Panc1 (cell line): ENCODE measurements around the gene KCNMB1. TPM values are rescaled to one million over a fixed set of nuclear protein-coding genes. Genes with fewer than 3 reads are reported as not detected.

Experiments used
- ATAC-seq: fragments of 200-7000 bp; cut with Tn5 transposase; 2 replicates; pipeline ENCODE4 v1.9.1; 2020; ENCODE audit warnings: mild to moderate bottlenecking, moderate library complexity
- BruUV-seq: library from RNA; stranded (reverse); fragments of 400-500 nt; replicated peaks from 2 replicates; lab custom pipeline; 2021; lab: Mats Ljungman, UMichigan
- CTCF ChIA-PET: fragments of 300-600 bp; sonication (Branson Sonifier 250); formaldehyde crosslinking; loops from one replicate; lab custom pipeline; 2022; ENCODE audit warnings: antibody characterized with exemption; lab: Charles Lee
- POLR2A ChIA-PET: fragments of 300-600 bp; sonication (Branson Sonifier 250); formaldehyde crosslinking; loops from one replicate; lab custom pipeline; 2022; ENCODE audit warnings: antibody characterized with exemption; lab: Charles Lee
- DNase-seq: peaks from one replicate; pipeline ENCODE4 v3.0.0-alpha.2; 2010; ENCODE audit warnings: low read depth, low spot score
- H3K27ac ChIP-seq: 2 replicates; pipeline ENCODE4 v1.5.1; 2011; ENCODE audit warnings: mild to moderate bottlenecking, low read length, inconsistent platforms
- H3K27me3 ChIP-seq: fragments of 200-500 bp; sonication (Bioruptor generic); 2 replicates; pipeline ENCODE4 v1.6.0; 2014; ENCODE audit warnings: low read length, inconsistent platforms; ENCODE audit not compliant: control insufficient read depth, insufficient read depth
- H3K36me3 ChIP-seq: fragments of 200-500 bp; sonication (Bioruptor generic); 2 replicates; pipeline ENCODE4 v1.5.1; 2014; ENCODE audit warnings: inconsistent platforms, mild to moderate bottlenecking, low read length, moderate library complexity; ENCODE audit not compliant: control insufficient read depth, insufficient read depth
- H3K4me1 ChIP-seq: 2 replicates; pipeline ENCODE4 v1.5.1; 2011; ENCODE audit warnings: inconsistent platforms, mild to moderate bottlenecking, low read length, moderate library complexity; ENCODE audit not compliant: control insufficient read depth, insufficient read depth
- H3K4me3 ChIP-seq, 2 experiments: 2 replicates each; pipeline ENCODE4 v1.5.1; 2011 to 2012; ENCODE audit warnings: low read depth in 2 of 2, low read length in 2 of 2, mild to moderate bottlenecking in 2 of 2, inconsistent platforms in 1 of 2, moderate library complexity in 1 of 2
- H3K9me3 ChIP-seq: fragments of 200-500 bp; sonication (Bioruptor generic); 2 replicates; pipeline ENCODE4 v1.5.1; 2014; ENCODE audit warnings: low read depth, mild to moderate bottlenecking, inconsistent platforms, low read length, moderate library complexity; ENCODE audit not compliant: control insufficient read depth, insufficient read depth
- CTCF ChIP-seq: fragments of 450-650 bp; IDR thresholded peaks from 2 replicates; pipeline ENCODE4 v1.5.1; 2017; ENCODE audit warnings: mild to moderate bottlenecking
- POLR2AphosphoS5 ChIP-seq: IDR thresholded peaks from 2 replicates; pipeline ENCODE4 v1.6.1; 2012; ENCODE audit warnings: mild to moderate bottlenecking, low read depth, low read length, moderate library complexity
- REST ChIP-seq, 2 experiments: IDR thresholded peaks; 2 replicates each; pipeline ENCODE4 v1.6.1; 2011 to 2012; ENCODE audit warnings: low read depth in 2 of 2, control low read depth in 1 of 2, low read length in 1 of 2, mild to moderate bottlenecking in 1 of 2, moderate library complexity in 1 of 2; ENCODE audit not compliant: insufficient read depth in 1 of 2
- SIN3A ChIP-seq: IDR thresholded peaks from 2 replicates; pipeline ENCODE4 v1.6.1; 2012; ENCODE audit warnings: low read depth, mild to moderate bottlenecking, low read length, moderate library complexity, borderline replicate concordance; ENCODE audit not compliant: insufficient read depth
- TCF7L2 ChIP-seq: IDR thresholded peaks from 2 replicates; pipeline ENCODE4 v1.6.1; 2011; ENCODE audit warnings: mild to moderate bottlenecking, low read depth, low read length, inconsistent platforms
- in situ Hi-C: cut with HindIII; loops from 2 replicates; pipeline ENCODE4 v1.10.0; 2016; ENCODE audit warnings: low sequenced_read_pairs, low pct_unique_long_range_greater_than_20kb
- intact Hi-C: fragments of 100-400 bp; cut with micrococcal nuclease; formaldehyde crosslinking; loops from one replicate; pipeline ENCODE4 v1.10.0; 2022; ENCODE audit not compliant: unreplicated experiment
- total RNA-seq: library from RNA; stranded (reverse); gene quantifications from one replicate; pipeline ENCODE4 v1.2.1, GENCODE V29; 2021; ENCODE audit not compliant: unreplicated experiment

KCNMB1 gene
- total RNA-seq, 1 experiment from 2014 or later, result not detected

- no TSS peak for BruUV-seq
- POLR2A ChIA-PET, result no interaction called here
- TF ChIP-seq REST (IDR thresholded peaks at IDR 0.05; ENCODE audit: insufficient read depth in 1 of 2, low read depth in 2 of 2, low read length in 1 of 2) (no peak), TCF7L2 (no peak), CTCF (peak; percentile 97)
- no peaks in the 10 kb centered on the region for H3K9me3 ChIP-seq
- in situ Hi-C loops, result no loop called here
- DNase-seq (peak; percentile 30), ATAC-seq (peak; percentile 90)
- no peak overlapping the region for H3K4me3 ChIP-seq
- peaks cover 4% of the 10 kb centered on the region; the same call in 1 of the 2 replicates for H3K27me3 ChIP-seq
- intact Hi-C loops, result loop anchor here (1.0 to 2.0 kb wide), 2 partner anchors 188 to 197 kb away; no protein-coding TSS in a partner anchor
- H3K27ac ChIP-seq, result no peak overlapping the region
- H3K36me3 ChIP-seq, result no peaks in the 10 kb centered on the region
- CTCF ChIA-PET, result interaction anchor here (0.6 to 1.3 kb wide), 4 partner anchors 10 to 197 kb away, joined by 3 to 6 read pairs (median 3); no protein-coding TSS in a partner anchor
- no peaks in the 10 kb centered on the region for H3K4me1 ChIP-seq
These were observed 45.9 kb upstream of the KCNMB1 start for GRCh38 chr5:170434966-170435605.

- in situ Hi-C loops (no loop called here), intact Hi-C loops (no loop called here)
- no peaks in the 10 kb centered on the region for H3K36me3 ChIP-seq
- H3K4me1 ChIP-seq, result no peaks in the 10 kb centered on the region
- H3K4me3 ChIP-seq, result no peak overlapping the region
- BruUV-seq, result no TSS peak
- POLR2A ChIA-PET, result no interaction called here
- no peak for ATAC-seq
- H3K9me3 ChIP-seq, result no peaks in the 10 kb centered on the region
- DNase-seq, result no peak
- TF ChIP-seq SIN3A (no peak), REST (IDR thresholded peaks at IDR 0.05; ENCODE audit: insufficient read depth in 1 of 2, low read depth in 2 of 2, low read length in 1 of 2) (no peak), POLR2AphosphoS5 (no peak), TCF7L2 (no peak), CTCF (no peak)
- no peak overlapping the region for H3K27ac ChIP-seq
- peaks cover 6% of the 10 kb centered on the region; the same call in 1 of the 2 replicates for H3K27me3 ChIP-seq
- CTCF ChIA-PET, result no interaction called here
These were observed 43.5 kb upstream of the KCNMB1 start for GRCh38 chr5:170432669-170433068.
